K562 (cell line): Measurements from ENCODE around the gene KIF3B. TPM values are rescaled to one million over a fixed set of nuclear protein-coding genes. Genes with fewer than 3 reads are reported as not detected.

Source experiments
- ARNT ChIP-seq, 2 experiments: fragments of 450-650 bp; IDR thresholded peaks; 2 replicates each; pipeline ENCODE4 v1.6.1; 2016; ENCODE audit warnings: mild to moderate bottlenecking in 1 of 2
- CHD1 ChIP-seq: fragments of 200-600 bp; sonication (generic); IDR thresholded peaks from one replicate; pipeline ENCODE4 v1.6.1; 2012; ENCODE audit warnings: mild to moderate bottlenecking, moderate library complexity, low read length, inconsistent platforms
- CTCF ChIP-seq, 3 experiments: IDR thresholded peaks in 2 of 3; conservative IDR thresholded peaks in 1 of 3; 2 replicates each; pipeline ENCODE4 v1.5.1; 2011 to 2012; ENCODE audit warnings: low read length in 3 of 3, mild to moderate bottlenecking in 3 of 3, control low read depth in 2 of 3, improper control_type of control experiment in 1 of 3, inconsistent platforms in 1 of 3, low read depth in 1 of 3, mixed read lengths in 1 of 3, moderate library complexity in 1 of 3; ENCODE audit not compliant: insufficient read depth in 2 of 3
- HDAC1 ChIP-seq, 2 experiments: fragments of 450-650 bp; IDR thresholded peaks; 2 replicates each; pipeline ENCODE4 v1.6.1; 2016 to 2017; ENCODE audit warnings: inconsistent platforms in 1 of 2, mild to moderate bottlenecking in 1 of 2, moderate library complexity in 1 of 2
- MNT ChIP-seq, 2 experiments: fragments of 450-650 bp; conservative IDR thresholded peaks; 2 replicates each; pipeline ENCODE4 v1.6.1; 2017; ENCODE audit warnings: mild to moderate bottlenecking in 2 of 2, moderate library complexity in 2 of 2
- RB1 ChIP-seq: fragments of 450-650 bp; IDR thresholded peaks from 2 replicates; pipeline ENCODE4 v1.6.1; 2017; ENCODE audit warnings: low read depth, mild to moderate bottlenecking
- RBM14 ChIP-seq: fragments of 200-400 bp; formaldehyde crosslinking; IDR thresholded peaks from 2 replicates; pipeline ENCODE4 v1.6.1; 2018; ENCODE audit warnings: low read depth, mild to moderate bottlenecking, low read length, moderate library complexity, borderline replicate concordance; ENCODE audit not compliant: insufficient read depth
- SMAD3 ChIP-seq: fragments of 450-650 bp; formaldehyde crosslinking; conservative IDR thresholded peaks from 2 replicates; pipeline ENCODE4 v1.4.0; 2020; ENCODE audit warnings: mild to moderate bottlenecking
- TBP ChIP-seq: optimal IDR thresholded peaks from 2 replicates; pipeline ENCODE3; 2011; ENCODE audit warnings: low read depth, low read length, improper control_type of control experiment
- XRCC5 ChIP-seq: fragments of 200-400 bp; formaldehyde crosslinking; IDR thresholded peaks from 2 replicates; pipeline ENCODE4 v1.6.1; 2017; ENCODE audit warnings: low read depth, mild to moderate bottlenecking, low read length
- ZFX ChIP-seq: sonication (generic); formaldehyde crosslinking; IDR thresholded peaks from 2 replicates; pipeline ENCODE4 v1.8.0; 2022; ENCODE audit warnings: mild to moderate bottlenecking, missing genetic modification reagents, moderate library complexity
- ZMIZ1 ChIP-seq, 2 experiments: fragments of 150-350 bp in 1 of 2; IDR thresholded peaks; 2 replicates each; pipeline ENCODE4 v1.6.1; 2012 to 2016; ENCODE audit warnings: low read depth in 2 of 2, low read length in 2 of 2, mild to moderate bottlenecking in 1 of 2, moderate library complexity in 1 of 2
- ZNF507 ChIP-seq: conservative IDR thresholded peaks from 2 replicates; pipeline ENCODE4 v1.6.1; 2017; ENCODE audit warnings: missing genetic modification characterization, missing compliant biosample characterization
- polyA plus RNA-seq, 8 experiments: library from polyadenylated mRNA; depleted of rRNA in 4 of 8; stranded (reverse) in 5 of 8; unstranded in 3 of 8; fragments of >200 nt; fragmentation: Nextera tagmentation in 2 of 8; fragmentation: Illumina TruSeq in 1 of 8; extraction: Ambion mirVana in 2 of 8; extraction: Trizol in 1 of 8; gene quantifications; 2 replicates each; pipeline versions ENCODE4 v1.2.1 to v1.2.3, GENCODE V29; 2011 to 2014; ENCODE audit warnings: inconsistent platforms in 1 of 8, missing spikeins in 1 of 8
- total RNA-seq, 7 experiments: library from RNA; depleted of rRNA in 6 of 7; stranded (reverse); fragments of >200 nt in 6 of 7; fragmentation: Illumina TruSeq in 2 of 7; extraction: Trizol in 2 of 7; gene quantifications; 2 replicates each; pipeline versions ENCODE4 v1.2.1 to v1.2.3, GENCODE V29; 2011 to 2021; ENCODE audit warnings: low replicate concordance in 1 of 7
- TF ChIP-seq, protein P1 (sequence below): sonication (generic); formaldehyde crosslinking; IDR thresholded peaks from 2 replicates; pipeline ENCODE4 v1.8.0; 2023; ENCODE audit warnings: mild to moderate bottlenecking, missing genetic modification reagents

Gene KIF3B
- total and polyA plus RNA-seq, 9 of the 15 experiments (the other 6 are each of a cell fraction or from before 2014, with no cell fraction given): 2.9 to 12.3 (median 8.6) TPM

GRCh38 chr20:32358883-32359632 is 81.6 kb downstream of the KIF3B start (continued):
- 0 out of 4 replicates have a peak, but pooled peaks of 1 of the 2 experiments have one; percentile 53 for TF ChIP-seq ZMIZ1 (IDR thresholded peaks at IDR 0.05; ENCODE audit: low read depth in 2 of 2, low read length in 2 of 2)
- TF ChIP-seq MNT (conservative IDR thresholded peaks at IDR 0.05): peak in 1 of 2 experiments; percentile 41; a peak in 2 of 4 replicates
- no peak for TF ChIP-seq ZNF507
- TF ChIP-seq RBM14: 0 out of 2 replicates have a peak, but pooled peaks have one; percentile 57
- no peak for TF ChIP-seq XRCC5
- TF ChIP-seq, protein P1, sequence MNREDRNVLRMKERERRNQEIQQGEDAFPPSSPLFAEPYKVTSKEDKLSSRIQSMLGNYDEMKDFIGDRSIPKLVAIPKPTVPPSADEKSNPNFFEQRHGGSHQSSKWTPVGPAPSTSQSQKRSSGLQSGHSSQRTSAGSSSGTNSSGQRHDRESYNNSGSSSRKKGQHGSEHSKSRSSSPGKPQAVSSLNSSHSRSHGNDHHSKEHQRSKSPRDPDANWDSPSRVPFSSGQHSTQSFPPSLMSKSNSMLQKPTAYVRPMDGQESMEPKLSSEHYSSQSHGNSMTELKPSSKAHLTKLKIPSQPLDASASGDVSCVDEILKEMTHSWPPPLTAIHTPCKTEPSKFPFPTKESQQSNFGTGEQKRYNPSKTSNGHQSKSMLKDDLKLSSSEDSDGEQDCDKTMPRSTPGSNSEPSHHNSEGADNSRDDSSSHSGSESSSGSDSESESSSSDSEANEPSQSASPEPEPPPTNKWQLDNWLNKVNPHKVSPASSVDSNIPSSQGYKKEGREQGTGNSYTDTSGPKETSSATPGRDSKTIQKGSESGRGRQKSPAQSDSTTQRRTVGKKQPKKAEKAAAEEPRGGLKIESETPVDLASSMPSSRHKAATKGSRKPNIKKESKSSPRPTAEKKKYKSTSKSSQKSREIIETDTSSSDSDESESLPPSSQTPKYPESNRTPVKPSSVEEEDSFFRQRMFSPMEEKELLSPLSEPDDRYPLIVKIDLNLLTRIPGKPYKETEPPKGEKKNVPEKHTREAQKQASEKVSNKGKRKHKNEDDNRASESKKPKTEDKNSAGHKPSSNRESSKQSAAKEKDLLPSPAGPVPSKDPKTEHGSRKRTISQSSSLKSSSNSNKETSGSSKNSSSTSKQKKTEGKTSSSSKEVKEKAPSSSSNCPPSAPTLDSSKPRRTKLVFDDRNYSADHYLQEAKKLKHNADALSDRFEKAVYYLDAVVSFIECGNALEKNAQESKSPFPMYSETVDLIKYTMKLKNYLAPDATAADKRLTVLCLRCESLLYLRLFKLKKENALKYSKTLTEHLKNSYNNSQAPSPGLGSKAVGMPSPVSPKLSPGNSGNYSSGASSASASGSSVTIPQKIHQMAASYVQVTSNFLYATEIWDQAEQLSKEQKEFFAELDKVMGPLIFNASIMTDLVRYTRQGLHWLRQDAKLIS (CRISPR knock-in tag): peak; percentile 30; the same call in 1 of the 2 replicates
- no peak for TF ChIP-seq SMAD3
- TF ChIP-seq HDAC1 (IDR thresholded peaks at IDR 0.05): peak in 1 of 2 experiments; percentile 65; a peak in 1 of 4 replicates
- TF ChIP-seq ARNT (IDR thresholded peaks at IDR 0.05): no peak
- TF ChIP-seq ZFX (CRISPR knock-in tag): no peak
- TF ChIP-seq CTCF (IDR thresholded peaks at IDR 0.05 in 2 of 3, conservative IDR thresholded peaks at IDR 0.05 in 1 of 3; ENCODE audit: insufficient read depth in 2 of 3, low read depth in 1 of 3, low read length in 3 of 3): no peak
- peak; percentile 66; the same call in 1 of the 2 replicates for TF ChIP-seq RB1
- peak; percentile 61 for TF ChIP-seq TBP
- peak; percentile 40 for TF ChIP-seq CHD1
